DND-41 (cell line): ENCODE data around the gene CCL11.

Experiments
- ATAC-seq: fragments of 200-7000 bp; cut with Tn5 transposase; 3 replicates; pipeline ENCODE4 v1.9.1; 2021; ENCODE audit warnings: low read depth; ENCODE audit not compliant: insufficient read depth
- DNase-seq: peaks from one replicate; pipeline ENCODE4 v3.0.0-alpha.2; 2020
- H2AFZ ChIP-seq: 2 replicates; pipeline ENCODE4 v1.6.0; 2012; ENCODE audit warnings: low read depth, low read length
- H3K27ac ChIP-seq: 2 replicates; pipeline ENCODE4 v1.5.1; 2012; ENCODE audit warnings: low read length, inconsistent platforms
- H3K27me3 ChIP-seq: fragments of 200-600 bp; sonication (generic); 2 replicates; pipeline ENCODE4 v1.6.0; 2012; ENCODE audit warnings: low read length, mild to moderate bottlenecking, inconsistent platforms; ENCODE audit not compliant: insufficient read depth, poor library complexity
- H3K36me3 ChIP-seq: 2 replicates; pipeline ENCODE4 v1.5.1; 2012; ENCODE audit warnings: low read length, inconsistent platforms; ENCODE audit not compliant: insufficient read depth
- H3K4me1 ChIP-seq: 2 replicates; pipeline ENCODE4 v1.5.1; 2012; ENCODE audit warnings: mild to moderate bottlenecking, low read length; ENCODE audit not compliant: insufficient read depth
- H3K4me2 ChIP-seq: 2 replicates; pipeline ENCODE4 v1.6.0; 2012; ENCODE audit warnings: mild to moderate bottlenecking, moderate library complexity, low read length, inconsistent platforms; ENCODE audit not compliant: insufficient read depth
- H3K4me3 ChIP-seq, 2 experiments: fragments of 200-600 bp in 1 of 2; shearing (Covaris generic) in 1 of 2; 2 replicates each; pipeline ENCODE4 v1.5.1; 2012 to 2016; ENCODE audit warnings: inconsistent platforms in 2 of 2, low read length in 2 of 2, mild to moderate bottlenecking in 2 of 2, low read depth in 1 of 2, moderate library complexity in 1 of 2
- H3K79me2 ChIP-seq: 2 replicates; pipeline ENCODE4 v1.6.0; 2012; ENCODE audit warnings: low read length, inconsistent platforms; ENCODE audit not compliant: insufficient read depth
- H3K9ac ChIP-seq: 2 replicates; pipeline ENCODE4 v1.6.0; 2012; ENCODE audit warnings: low read depth, mild to moderate bottlenecking, inconsistent platforms, low read length, moderate library complexity
- H3K9me3 ChIP-seq: 2 replicates; pipeline ENCODE4 v1.5.1; 2012; ENCODE audit warnings: low read length, moderate library complexity, mild to moderate bottlenecking, inconsistent platforms; ENCODE audit not compliant: insufficient read depth, severe bottlenecking
- H4K20me1 ChIP-seq: 2 replicates; pipeline ENCODE4 v1.6.0; 2012; ENCODE audit warnings: low read length; ENCODE audit not compliant: insufficient read depth
- EZH2 ChIP-seq: IDR thresholded peaks from 3 replicates; pipeline ENCODE4 v1.6.1; 2012; ENCODE audit warnings: borderline replicate concordance, low read depth, mild to moderate bottlenecking, moderate library complexity, low read length, inconsistent platforms; ENCODE audit not compliant: severe bottlenecking
- TF ChIP-seq, protein P1 (sequence below): IDR thresholded peaks from 2 replicates; pipeline ENCODE4 v1.5.1; 2012; ENCODE audit warnings: borderline replicate concordance, low read length, moderate library complexity, mild to moderate bottlenecking; ENCODE audit not compliant: poor library complexity, severe bottlenecking; ENCODE audit errors: extremely low read depth

Gene CCL11

DNA sequence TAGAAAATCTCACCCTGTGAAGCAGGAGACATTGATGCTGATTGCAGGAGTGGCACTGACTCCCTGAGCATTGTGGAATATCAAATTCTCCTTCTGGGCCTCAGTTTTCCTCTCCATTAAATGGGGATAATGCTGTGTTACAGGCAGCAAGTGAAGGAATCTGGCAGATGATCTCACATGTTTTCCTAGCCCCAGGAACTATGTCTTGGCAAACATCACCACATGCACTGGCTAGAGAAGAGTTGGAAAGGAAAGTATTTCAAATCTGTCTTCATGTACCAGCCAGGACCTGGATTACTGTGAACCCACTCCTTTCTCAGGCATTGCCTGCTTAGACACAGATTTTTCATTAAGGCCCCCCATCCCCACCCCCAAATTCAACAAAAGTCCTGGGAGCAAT, 20.1 kb downstream of the CCL11 start:
- Histone ChIP-seq H3K4me2 (no peak overlapping the region), H3K36me3 (no peaks in the 10 kb centered on the region), H3K4me1 (no peaks in the 10 kb centered on the region)

DNA sequence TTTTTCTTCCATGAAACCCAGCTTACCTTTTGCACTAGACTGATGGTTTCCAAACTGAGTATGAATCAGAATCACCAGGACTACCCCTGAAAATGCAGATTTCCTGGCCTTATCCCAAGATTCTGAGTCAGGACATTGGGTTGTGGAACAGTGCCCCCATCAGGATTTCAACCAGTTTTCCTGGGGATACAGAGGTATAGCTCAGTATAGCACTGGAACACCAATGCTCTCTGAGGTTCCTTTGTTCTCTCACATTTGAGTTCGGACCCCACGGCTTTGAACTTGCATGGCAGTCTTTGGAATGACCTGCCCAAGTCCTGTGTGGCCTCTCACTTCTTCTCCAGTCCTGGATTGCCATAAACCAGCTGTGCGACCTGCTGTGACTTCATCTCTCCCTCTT, 20.9 kb downstream of the CCL11 start:
- Histone ChIP-seq H3K4me3 (no peak overlapping the region), H3K79me2 (no peaks in the 10 kb centered on the region), H2AFZ (no peak overlapping the region), H3K9ac (no peak overlapping the region), H4K20me1 (no peaks in the 10 kb centered on the region), H3K36me3 (no peaks in the 10 kb centered on the region), H3K27me3 (peaks cover 5% of the 10 kb centered on the region), H3K4me2 (no peak overlapping the region), H3K4me1 (no peaks in the 10 kb centered on the region), H3K27ac (no peak overlapping the region), H3K9me3 (no peaks in the 10 kb centered on the region)
- no peak for ATAC-seq
- TF ChIP-seq EZH2 = no peak
- TF ChIP-seq, protein P1, sequence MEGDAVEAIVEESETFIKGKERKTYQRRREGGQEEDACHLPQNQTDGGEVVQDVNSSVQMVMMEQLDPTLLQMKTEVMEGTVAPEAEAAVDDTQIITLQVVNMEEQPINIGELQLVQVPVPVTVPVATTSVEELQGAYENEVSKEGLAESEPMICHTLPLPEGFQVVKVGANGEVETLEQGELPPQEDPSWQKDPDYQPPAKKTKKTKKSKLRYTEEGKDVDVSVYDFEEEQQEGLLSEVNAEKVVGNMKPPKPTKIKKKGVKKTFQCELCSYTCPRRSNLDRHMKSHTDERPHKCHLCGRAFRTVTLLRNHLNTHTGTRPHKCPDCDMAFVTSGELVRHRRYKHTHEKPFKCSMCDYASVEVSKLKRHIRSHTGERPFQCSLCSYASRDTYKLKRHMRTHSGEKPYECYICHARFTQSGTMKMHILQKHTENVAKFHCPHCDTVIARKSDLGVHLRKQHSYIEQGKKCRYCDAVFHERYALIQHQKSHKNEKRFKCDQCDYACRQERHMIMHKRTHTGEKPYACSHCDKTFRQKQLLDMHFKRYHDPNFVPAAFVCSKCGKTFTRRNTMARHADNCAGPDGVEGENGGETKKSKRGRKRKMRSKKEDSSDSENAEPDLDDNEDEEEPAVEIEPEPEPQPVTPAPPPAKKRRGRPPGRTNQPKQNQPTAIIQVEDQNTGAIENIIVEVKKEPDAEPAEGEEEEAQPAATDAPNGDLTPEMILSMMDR = no peak
- no peak for DNase-seq

More for the DNA sequence above, 20.1 kb downstream of the CCL11 start:
- no peak for ATAC-seq
- Histone ChIP-seq H4K20me1 (no peaks in the 10 kb centered on the region), H3K4me3 (no peak overlapping the region), H2AFZ (no peak overlapping the region), H3K9ac (no peak overlapping the region), H3K27ac (no peak overlapping the region), H3K27me3 (no peaks in the 10 kb centered on the region), H3K9me3 (no peaks in the 10 kb centered on the region), H3K79me2 (no peaks in the 10 kb centered on the region)
- no peak for DNase-seq
- TF ChIP-seq EZH2 = no peak

DNA sequence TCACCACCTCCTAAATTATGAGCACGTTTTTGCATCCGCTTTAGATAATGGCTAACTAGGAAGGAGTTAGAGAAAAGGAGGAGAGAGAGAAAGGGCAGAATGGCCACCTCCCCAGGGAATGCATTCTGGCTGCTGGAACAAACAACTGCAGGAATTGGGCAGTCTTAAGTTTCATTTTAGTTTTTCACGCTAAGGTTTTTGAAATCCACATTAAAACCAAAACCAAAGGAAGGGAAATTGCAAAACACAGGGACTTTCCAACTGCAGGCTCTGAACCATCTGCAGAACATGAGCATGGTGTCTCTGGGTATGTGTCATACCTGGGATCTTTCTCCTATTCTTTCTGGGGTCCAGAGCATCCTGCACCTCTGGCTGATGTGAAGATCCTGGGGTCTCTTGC, 21.6 kb downstream of the CCL11 start:
- Histone ChIP-seq H4K20me1 (no peaks in the 10 kb centered on the region), H3K27ac (no peak overlapping the region), H3K9me3 (no peaks in the 10 kb centered on the region), H2AFZ (no peak overlapping the region), H3K4me2 (no peak overlapping the region), H3K9ac (no peak overlapping the region), H3K4me1 (no peaks in the 10 kb centered on the region), H3K27me3 (peaks cover 5% of the 10 kb centered on the region), H3K36me3 (no peaks in the 10 kb centered on the region), H3K79me2 (no peaks in the 10 kb centered on the region), H3K4me3 (no peak overlapping the region)
- DNase-seq = no peak
- TF ChIP-seq, protein P1 = no peak
- TF ChIP-seq EZH2 = no peak
- no peak for ATAC-seq

DNA sequence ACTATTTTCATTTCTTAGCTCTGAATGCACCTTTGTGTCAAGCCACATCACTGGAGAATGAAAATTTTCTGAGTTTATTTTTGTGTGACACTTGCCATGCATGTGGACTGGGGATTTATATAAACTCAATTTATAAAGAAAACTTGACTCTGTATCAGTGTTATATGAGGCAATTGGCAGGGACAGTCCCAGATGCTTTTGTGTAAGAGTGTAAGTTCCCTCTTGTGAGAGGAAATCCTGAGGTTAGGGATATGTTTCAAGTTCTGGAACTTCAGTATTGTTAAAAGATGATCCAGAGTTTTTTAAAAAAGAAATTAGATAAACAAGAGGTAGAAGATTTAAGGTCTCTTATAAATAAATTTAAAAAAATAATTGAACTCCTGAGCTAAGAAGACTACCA, 22.8 kb downstream of the CCL11 start:
- Histone ChIP-seq H3K4me1 (no peaks in the 10 kb centered on the region), H4K20me1 (no peaks in the 10 kb centered on the region), H3K27me3 (peaks cover 5% of the 10 kb centered on the region), H3K36me3 (no peaks in the 10 kb centered on the region), H3K4me2 (no peak overlapping the region), H3K4me3 (no peak overlapping the region), H3K9me3 (no peaks in the 10 kb centered on the region), H3K27ac (no peak overlapping the region), H3K9ac (no peak overlapping the region), H3K79me2 (no peaks in the 10 kb centered on the region), H2AFZ (no peak overlapping the region)
- DNase-seq (no peak), ATAC-seq (no peak)
- no peak for TF ChIP-seq EZH2
- TF ChIP-seq, protein P1 = no peak
